SK-N-DZ (cell line): ENCODE measurements around the gene PGBD5. TPM values are rescaled to one million over a fixed set of nuclear protein-coding genes. Genes with fewer than 3 reads are reported as not detected.
"Not testable (repeated sequence)": the region's sequence is repeated elsewhere in the genome, so short reads cannot be mapped to it uniquely, and the experiment has no call there.

Experiments used
- DNase-seq: peaks from one replicate; pipeline ENCODE4 v3.0.0-alpha.2; 2015; ENCODE audit warnings: low spot score
- polyA plus RNA-seq, 2 experiments: library from polyadenylated mRNA; depleted of rRNA; stranded (reverse); fragments of >200 nt; gene quantifications; 2 replicates each; pipeline ENCODE4 v1.2.3, GENCODE V29; 2014

The PGBD5 gene
- polyA plus RNA-seq (2014; cell fraction: cytosol; rRNA removed) = 4.6 and 10.4 TPM in 2 replicates
- polyA plus RNA-seq (2014; cell fraction: nucleus; rRNA removed) = 3.4 and 5.5 TPM in 2 replicates

- peak; percentile 68 for DNase-seq
Observed at GRCh38 chr1:230426246-230427093, at the start of gene PGBD5. Gene PGBD5 (minus strand): TSS chr1:230426332. CDS start chr1:230425928, 404 bp downstream.

- not testable (repeated sequence) for DNase-seq
Observed at GRCh38 chr1:230474924-230475323, 48.8 kb upstream of the PGBD5 start.

- not testable (repeated sequence) for DNase-seq
Observed at GRCh38 chr1:230470750-230471149, 44.6 kb upstream of the PGBD5 start.

- no peak for DNase-seq
Observed at GRCh38 chr1:230469271-230469670, 43.1 kb upstream of the PGBD5 start.

GRCh38 chr1:230465691-230466090, 39.6 kb upstream of the PGBD5 start:
- DNase-seq = no peak

GRCh38 chr1:230464671-230465070, 38.5 kb upstream of the PGBD5 start:
- DNase-seq = no peak

- DNase-seq = no peak
Observed at GRCh38 chr1:230463760-230464159, 37.6 kb upstream of the PGBD5 start.

- DNase-seq = no peak
Observed at GRCh38 chr1:230463326-230463725, 37.2 kb upstream of the PGBD5 start.

GRCh38 chr1:230459465-230459864, 33.3 kb upstream of the PGBD5 start:
- DNase-seq = no peak

- no peak for DNase-seq
Observed at GRCh38 chr1:230458509-230458908, 32.4 kb upstream of the PGBD5 start.

- no peak for DNase-seq
Observed at GRCh38 chr1:230456478-230456877, 30.3 kb upstream of the PGBD5 start.

GRCh38 chr1:230455291-230455690, 29.2 kb upstream of the PGBD5 start:
- DNase-seq = no peak

GRCh38 chr1:230453377-230453776, 27.2 kb upstream of the PGBD5 start:
- no peak for DNase-seq

GRCh38 chr1:230441183-230442029, 15.3 kb upstream of the PGBD5 start:
- no peak for DNase-seq

- no peak for DNase-seq
Observed at GRCh38 chr1:230435108-230435507, 9.0 kb upstream of the PGBD5 start.

- DNase-seq = no peak
Observed at GRCh38 chr1:230431527-230431926, 5.4 kb upstream of the PGBD5 start.

- DNase-seq = no peak
Observed at GRCh38 chr1:230430499-230430898, 4.4 kb upstream of the PGBD5 start.

GRCh38 chr1:230429067-230429735, 3.1 kb upstream of the PGBD5 start:
- no peak for DNase-seq

- no peak for DNase-seq
Observed at GRCh38 chr1:230427981-230428380, 1.8 kb upstream of the PGBD5 start.

- DNase-seq = no peak
Observed at GRCh38 chr1:230427094-230427876, 1.2 kb upstream of the PGBD5 start.
